Thoracic aorta (tissue), 2 donors: ENCODE results near the gene MPDZ. TPM values are rescaled to one million over a fixed set of nuclear protein-coding genes. Genes with fewer than 3 reads are reported as not detected.
A peak's percentile ranks its signal among the peaks of the same experiment; 100 is the strongest.

Source experiments
- ATAC-seq: fragments of 150-250 bp; one replicate; pipeline ENCODE4 v1.8.0; 2017; ENCODE audit warnings: low read depth; ENCODE audit not compliant: insufficient number of reproducible peaks, low FRiP score
- DNase-seq: peaks from one replicate; pipeline ENCODE4 v3.0.0-alpha.2; 2020; ENCODE audit warnings: low spot score
- H3K27ac ChIP-seq, 2 donors: fragments of 200-600 bp; sonication (generic); 1 replicate in 1 of 2; 2 replicates in 1 of 2; pipeline ENCODE4 v1.5.1; 2016; ENCODE audit warnings: mild to moderate bottlenecking in 2 of 2, moderate library complexity in 2 of 2
- H3K27me3 ChIP-seq: fragments of 200-600 bp; sonication (generic); replicated peaks from 2 replicates; pipeline ENCODE4 v1.6.0; 2016; ENCODE audit warnings: mild to moderate bottlenecking; ENCODE audit not compliant: insufficient read depth
- H3K36me3 ChIP-seq: fragments of 200-600 bp; sonication (generic); one replicate; pipeline ENCODE4 v1.5.1; 2016
- H3K4me1 ChIP-seq, 2 donors: fragments of 200-600 bp; sonication (generic); 1 replicate in 1 of 2; 2 replicates in 1 of 2; pipeline versions ENCODE4 v1.5.1 to v1.6.0; 2016; ENCODE audit warnings: low read depth in 2 of 2, mild to moderate bottlenecking in 1 of 2; ENCODE audit not compliant: control insufficient read depth in 1 of 2
- H3K4me3 ChIP-seq: fragments of 200-600 bp; sonication (generic); 2 replicates; pipeline ENCODE4 v1.5.1; 2016; ENCODE audit warnings: mild to moderate bottlenecking
- H3K9me3 ChIP-seq: fragments of 200-600 bp; sonication (generic); 2 replicates; pipeline ENCODE4 v1.5.1; 2016
- total RNA-seq, 2 donors: library from RNA; depleted of rRNA; stranded (reverse); fragments of >200 nt; gene quantifications; one replicate each; pipeline versions ENCODE4 v1.1.0 to v1.2.3, GENCODE V29; 2016
- TF ChIP-seq, protein P1 (sequence below): fragments of 200-600 bp; sonication (generic); IDR thresholded peaks from one replicate; pipeline ENCODE4 v1.5.1; 2019; ENCODE audit warnings: antibody characterized with exemption

The MPDZ gene
- total RNA-seq, 2 donors from 2014 or later: 61.2 to 81.2 TPM

GRCh38 chr9:13266167-13266566, 13.3 kb downstream of the MPDZ start:
- peaks cover 22 to 52% of the 10 kb centered on the region in 2 donors for H3K4me1 ChIP-seq
- ATAC-seq: no peak
- no peaks in the 10 kb centered on the region for H3K36me3 ChIP-seq
- H3K9me3 ChIP-seq: no peaks in the 10 kb centered on the region
- no peak overlapping the region for H3K4me3 ChIP-seq
- no peak for DNase-seq
- no peaks in the 10 kb centered on the region for H3K27me3 ChIP-seq
- TF ChIP-seq, protein P1, sequence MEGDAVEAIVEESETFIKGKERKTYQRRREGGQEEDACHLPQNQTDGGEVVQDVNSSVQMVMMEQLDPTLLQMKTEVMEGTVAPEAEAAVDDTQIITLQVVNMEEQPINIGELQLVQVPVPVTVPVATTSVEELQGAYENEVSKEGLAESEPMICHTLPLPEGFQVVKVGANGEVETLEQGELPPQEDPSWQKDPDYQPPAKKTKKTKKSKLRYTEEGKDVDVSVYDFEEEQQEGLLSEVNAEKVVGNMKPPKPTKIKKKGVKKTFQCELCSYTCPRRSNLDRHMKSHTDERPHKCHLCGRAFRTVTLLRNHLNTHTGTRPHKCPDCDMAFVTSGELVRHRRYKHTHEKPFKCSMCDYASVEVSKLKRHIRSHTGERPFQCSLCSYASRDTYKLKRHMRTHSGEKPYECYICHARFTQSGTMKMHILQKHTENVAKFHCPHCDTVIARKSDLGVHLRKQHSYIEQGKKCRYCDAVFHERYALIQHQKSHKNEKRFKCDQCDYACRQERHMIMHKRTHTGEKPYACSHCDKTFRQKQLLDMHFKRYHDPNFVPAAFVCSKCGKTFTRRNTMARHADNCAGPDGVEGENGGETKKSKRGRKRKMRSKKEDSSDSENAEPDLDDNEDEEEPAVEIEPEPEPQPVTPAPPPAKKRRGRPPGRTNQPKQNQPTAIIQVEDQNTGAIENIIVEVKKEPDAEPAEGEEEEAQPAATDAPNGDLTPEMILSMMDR: no peak
- H3K27ac ChIP-seq: peak overlapping the region in 1 of 2 donors; percentile 54

DNA sequence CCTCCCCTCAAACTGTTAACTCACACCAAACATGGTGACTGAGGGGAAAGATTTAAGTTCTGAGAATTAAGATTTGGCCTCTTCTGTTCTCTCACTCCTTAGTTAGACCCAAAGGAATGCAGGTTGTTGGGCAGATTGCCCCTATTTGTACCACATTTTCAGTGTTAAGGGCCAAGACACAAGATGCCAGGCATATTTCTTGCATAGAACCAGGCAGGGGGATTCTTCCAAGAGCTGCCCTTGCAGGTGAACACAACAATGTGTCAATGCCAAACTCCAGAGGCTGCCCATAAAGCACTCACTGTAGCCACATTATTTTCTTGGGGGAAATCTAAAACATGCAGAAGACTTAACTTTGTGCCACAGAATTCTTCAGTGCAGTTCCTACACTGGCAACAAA, 14.7 kb downstream of the MPDZ start:
- TF ChIP-seq, protein P1: no peak

DNA sequence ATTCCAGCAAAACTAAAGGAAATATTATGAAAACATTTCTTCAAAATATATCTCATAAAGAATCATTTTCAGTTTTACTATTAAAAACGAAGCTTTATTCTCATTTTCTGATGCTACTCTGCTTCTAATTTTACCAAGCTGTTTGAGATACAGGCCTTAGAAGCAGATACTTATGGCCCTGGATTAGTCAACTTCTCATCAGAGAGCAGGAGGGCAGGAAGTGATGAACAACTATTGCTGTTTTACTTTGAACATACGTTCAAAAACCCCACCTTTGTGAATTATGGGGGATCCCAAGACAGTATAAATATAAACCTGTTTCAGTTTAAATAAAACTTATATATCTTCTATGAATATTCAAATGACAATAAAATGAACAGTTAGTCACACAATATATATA, 16.0 kb downstream of the MPDZ start:
- H3K9me3 ChIP-seq: no peaks in the 10 kb centered on the region
- DNase-seq (no peak), ATAC-seq (no peak)
- no peak overlapping the region for H3K27ac ChIP-seq
- H3K4me3 ChIP-seq: no peak overlapping the region
- H3K4me1 ChIP-seq: peaks cover 15 to 43% of the 10 kb centered on the region in 2 donors
- H3K27me3 ChIP-seq: no peaks in the 10 kb centered on the region
- TF ChIP-seq, protein P1: no peak
- H3K36me3 ChIP-seq: no peaks in the 10 kb centered on the region

More for the DNA sequence above, 14.7 kb downstream of the MPDZ start:
- Histone ChIP-seq H3K27ac (peak overlapping the region in 1 of 2 donors; percentile 23), H3K36me3 (no peaks in the 10 kb centered on the region), H3K27me3 (no peaks in the 10 kb centered on the region), H3K4me3 (peak overlapping the region; percentile 19), H3K9me3 (no peaks in the 10 kb centered on the region), H3K4me1 (peaks cover 22 to 52% of the 10 kb centered on the region in 2 donors)
- no peak for ATAC-seq
- DNase-seq: no peak

DNA sequence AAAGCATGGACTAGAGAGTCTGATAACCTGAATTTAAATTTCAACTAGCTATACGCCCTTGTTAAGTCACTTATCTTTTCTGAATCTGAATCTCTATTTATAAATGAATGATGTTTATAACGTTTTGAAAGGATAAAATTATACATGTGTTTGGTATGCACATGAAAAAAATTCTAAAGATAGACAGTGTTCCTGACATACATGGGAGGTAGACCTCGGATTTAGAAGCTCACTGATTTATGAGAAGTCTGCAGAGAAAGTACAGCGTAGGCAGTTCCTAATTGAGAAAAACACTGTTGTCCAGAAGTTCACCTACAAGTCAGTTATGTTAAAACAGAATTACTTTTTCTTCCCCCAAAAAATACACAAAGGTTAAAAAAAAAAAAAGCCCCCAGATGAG, 26.6 kb downstream of the MPDZ start:
- TF ChIP-seq, protein P1: no peak
- H3K27me3 ChIP-seq: no peaks in the 10 kb centered on the region
- no peaks in the 10 kb centered on the region for H3K36me3 ChIP-seq
- no peak for DNase-seq
- H3K27ac ChIP-seq: no peak overlapping the region
- peaks cover 0 to 14% of the 10 kb centered on the region in 2 donors for H3K4me1 ChIP-seq
- ATAC-seq: no peak
- H3K4me3 ChIP-seq: no peak overlapping the region
- H3K9me3 ChIP-seq: no peaks in the 10 kb centered on the region

DNA sequence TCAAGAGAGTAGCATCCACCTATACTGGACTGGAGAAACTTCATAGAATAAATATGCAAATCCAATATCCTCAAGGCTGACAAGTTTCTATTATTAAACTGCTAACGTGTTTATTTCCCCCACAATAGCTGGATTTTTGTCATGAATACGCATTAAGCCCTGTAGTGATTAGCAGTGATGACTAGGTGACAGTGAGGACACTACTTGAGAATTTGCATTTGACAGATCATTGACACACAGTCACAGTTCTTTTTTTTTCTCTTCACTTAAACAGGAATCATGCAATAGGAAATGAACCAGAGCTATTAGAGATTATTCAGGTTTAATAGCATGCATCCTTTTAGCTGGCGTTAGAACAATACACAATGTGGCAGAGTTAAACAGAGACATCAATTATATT, 35.3 kb downstream of the MPDZ start:
- H3K27me3 ChIP-seq: no peaks in the 10 kb centered on the region
- H3K36me3 ChIP-seq: peaks cover 10% of the 10 kb centered on the region
- no peak for DNase-seq
- TF ChIP-seq, protein P1: no peak
- ATAC-seq: no peak
- H3K4me1 ChIP-seq: no peaks in the 10 kb centered on the region
- H3K27ac ChIP-seq: no peak overlapping the region
- no peak overlapping the region for H3K4me3 ChIP-seq
- no peaks in the 10 kb centered on the region for H3K9me3 ChIP-seq
